Spleen (tissue), 7 donors: ENCODE data around the gene KIF26B.

Experiments
- POLR2A ChIP-seq, 3 donors: fragments of 450-650 bp; IDR thresholded peaks; one replicate each; pipeline ENCODE4 v1.5.1; 2017; ENCODE audit warnings: antibody characterized with exemption in 3 of 3, mild to moderate bottlenecking in 1 of 3
- TF ChIP-seq, protein P1 (sequence below), 11 experiments: fragments of 200-600 bp in 7 of 11; fragments of 450-650 bp in 4 of 11; sonication (generic) in 4 of 11; IDR thresholded peaks in 8 of 11; conservative IDR thresholded peaks in 3 of 11; 1 replicate in 7 of 11; 2 replicates in 4 of 11; pipeline versions ENCODE4 v1.4.0 to v1.8.0; 2016 to 2021; ENCODE audit warnings: antibody characterized with exemption in 11 of 11, inconsistent platforms in 4 of 11, mild to moderate bottlenecking in 1 of 11
- donor health status: DM: no; HTN: no; CAD: no; lungs with moderate emphysema.
- donor health status: DM: no; HTN: no; CAD: no.
- donor health status: DM: no; HTN: no; CAD: no.

DNA sequence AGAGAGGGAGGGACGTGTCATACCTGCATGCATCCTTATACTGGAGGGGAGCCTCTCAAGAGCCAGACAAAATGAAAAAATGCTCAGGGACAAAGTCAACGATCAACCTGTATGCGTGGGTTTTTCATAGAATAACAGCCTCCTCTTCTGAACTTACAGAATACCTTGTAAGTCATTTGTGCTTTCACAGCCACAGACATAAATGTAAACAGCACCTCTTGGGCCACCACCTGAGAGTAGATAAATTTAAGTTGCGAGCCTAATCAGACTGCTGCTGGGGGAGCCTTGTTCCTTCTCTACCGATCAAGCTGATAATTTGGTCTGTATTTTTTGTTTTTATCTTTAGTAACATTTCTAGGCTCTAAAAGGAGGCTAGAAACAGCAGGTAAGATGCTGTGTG is 223.1 kb downstream of the KIF26B start:
- TF ChIP-seq POLR2A (IDR thresholded peaks at IDR 0.05), result no peak
- TF ChIP-seq, protein P1, sequence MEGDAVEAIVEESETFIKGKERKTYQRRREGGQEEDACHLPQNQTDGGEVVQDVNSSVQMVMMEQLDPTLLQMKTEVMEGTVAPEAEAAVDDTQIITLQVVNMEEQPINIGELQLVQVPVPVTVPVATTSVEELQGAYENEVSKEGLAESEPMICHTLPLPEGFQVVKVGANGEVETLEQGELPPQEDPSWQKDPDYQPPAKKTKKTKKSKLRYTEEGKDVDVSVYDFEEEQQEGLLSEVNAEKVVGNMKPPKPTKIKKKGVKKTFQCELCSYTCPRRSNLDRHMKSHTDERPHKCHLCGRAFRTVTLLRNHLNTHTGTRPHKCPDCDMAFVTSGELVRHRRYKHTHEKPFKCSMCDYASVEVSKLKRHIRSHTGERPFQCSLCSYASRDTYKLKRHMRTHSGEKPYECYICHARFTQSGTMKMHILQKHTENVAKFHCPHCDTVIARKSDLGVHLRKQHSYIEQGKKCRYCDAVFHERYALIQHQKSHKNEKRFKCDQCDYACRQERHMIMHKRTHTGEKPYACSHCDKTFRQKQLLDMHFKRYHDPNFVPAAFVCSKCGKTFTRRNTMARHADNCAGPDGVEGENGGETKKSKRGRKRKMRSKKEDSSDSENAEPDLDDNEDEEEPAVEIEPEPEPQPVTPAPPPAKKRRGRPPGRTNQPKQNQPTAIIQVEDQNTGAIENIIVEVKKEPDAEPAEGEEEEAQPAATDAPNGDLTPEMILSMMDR (IDR thresholded peaks at IDR 0.05 in 8 of 11, conservative IDR thresholded peaks at IDR 0.05 in 3 of 11), result no peak
